Thyroid gland (tissue), 4 donors: ENCODE results near the gene NR5A2. TPM values are rescaled to one million over a fixed set of nuclear protein-coding genes. Genes with fewer than 3 reads are reported as not detected.

Experiments used
- DNase-seq, 2 donors: peaks; one replicate each; pipeline ENCODE4 v3.0.0-alpha.2; 2019
- H3K27ac ChIP-seq, 3 donors: fragments of 200-600 bp; sonication (generic); 1 replicate in 2 of 3; 2 replicates in 1 of 3; pipeline ENCODE4 v1.5.1; 2016 to 2019; ENCODE audit warnings: mild to moderate bottlenecking in 1 of 3, moderate library complexity in 1 of 3
- H3K27me3 ChIP-seq: fragments of 200-600 bp; sonication (generic); one replicate; pipeline ENCODE4 v1.5.1; 2019
- H3K36me3 ChIP-seq, 2 donors: fragments of 200-600 bp; sonication (generic); one replicate each; pipeline ENCODE4 v1.5.1; 2016 to 2019
- H3K4me1 ChIP-seq, 2 donors: fragments of 200-600 bp; sonication (generic); one replicate each; pipeline ENCODE4 v1.5.1; 2017 to 2019
- H3K4me3 ChIP-seq, 3 donors: fragments of 200-600 bp; sonication (generic); replicated peaks in 1 of 3; 1 replicate in 2 of 3; 2 replicates in 1 of 3; pipeline ENCODE4 v1.5.1; 2016; ENCODE audit warnings: mild to moderate bottlenecking in 1 of 3
- H3K9me3 ChIP-seq: fragments of 200-600 bp; sonication (generic); one replicate; pipeline ENCODE4 v1.5.1; 2017
- POLR2A ChIP-seq, 2 donors: fragments of 450-650 bp; IDR thresholded peaks; one replicate each; pipeline ENCODE4 v1.6.1; 2017; ENCODE audit warnings: antibody characterized with exemption in 2 of 2, mild to moderate bottlenecking in 2 of 2, moderate library complexity in 1 of 2
- WGBS, 2 donors: methylation state at CpG; one replicate each; pipeline ENCODE4 v1.1.5; 2017; 5-methylcytosine and 5-hydroxymethylcytosine counted together
- intact Hi-C: fragments of 100-400 bp; cut with DNase I; formaldehyde crosslinking; loops from one replicate; pipeline ENCODE4 v1.15.1; 2023
- total RNA-seq, 4 donors: library from RNA; depleted of rRNA; stranded (reverse); fragments of >200 nt; gene quantifications; one replicate each; pipeline ENCODE4 v1.2.3, GENCODE V29; 2016
- TF ChIP-seq, protein P1 (sequence below), 6 experiments: fragments of 200-600 bp in 3 of 6; fragments of 450-650 bp in 3 of 6; sonication (generic) in 3 of 6; IDR thresholded peaks; one replicate each; pipeline ENCODE4 v1.5.1; 2016 to 2019; ENCODE audit warnings: antibody characterized with exemption in 6 of 6, mild to moderate bottlenecking in 2 of 6, inconsistent platforms in 1 of 6, moderate library complexity in 1 of 6

Gene NR5A2
- total RNA-seq, 4 donors from 2014 or later, result 1.5 to 8.2 (median 3.9) TPM

DNA sequence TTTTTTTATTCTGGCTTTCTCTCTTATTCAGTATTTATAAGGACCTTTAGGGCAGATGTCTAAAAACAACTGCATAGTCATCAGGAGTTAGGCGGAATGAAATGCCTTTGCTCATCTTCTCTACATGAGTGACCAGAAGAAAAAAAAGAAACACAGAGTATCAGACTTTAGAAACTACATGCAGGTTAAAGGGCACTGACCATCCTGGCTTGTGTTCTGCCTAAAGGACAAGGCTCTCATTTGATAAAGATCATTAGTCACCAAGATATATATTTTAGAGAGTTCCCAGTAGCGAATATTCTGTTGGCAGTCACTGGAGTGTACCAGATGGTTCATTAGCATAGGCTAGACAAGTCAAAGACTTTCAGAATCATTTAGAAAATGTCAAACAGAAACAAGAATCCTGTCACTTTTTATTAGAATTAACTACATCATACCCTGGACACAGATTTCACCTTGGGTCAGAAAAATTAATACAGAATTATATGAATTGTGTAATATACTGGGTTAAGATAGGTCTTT lies 145.6 kb downstream of the NR5A2 start:
- no peak for DNase-seq
- 39 to 75% methylated on average over 2 of the region's 2 CpGs for WGBS, 2 donors
- Histone ChIP-seq H3K27me3 (no peaks in the 10 kb centered on the region), H3K27ac (no peak overlapping the region), H3K9me3 (no peaks in the 10 kb centered on the region), H3K36me3 (no peaks in the 10 kb centered on the region), H3K4me3 (no peak overlapping the region), H3K4me1 (no peaks in the 10 kb centered on the region)
- intact Hi-C loops, result no loop called here
- TF ChIP-seq POLR2A (IDR thresholded peaks at IDR 0.05), result no peak
- TF ChIP-seq, protein P1, sequence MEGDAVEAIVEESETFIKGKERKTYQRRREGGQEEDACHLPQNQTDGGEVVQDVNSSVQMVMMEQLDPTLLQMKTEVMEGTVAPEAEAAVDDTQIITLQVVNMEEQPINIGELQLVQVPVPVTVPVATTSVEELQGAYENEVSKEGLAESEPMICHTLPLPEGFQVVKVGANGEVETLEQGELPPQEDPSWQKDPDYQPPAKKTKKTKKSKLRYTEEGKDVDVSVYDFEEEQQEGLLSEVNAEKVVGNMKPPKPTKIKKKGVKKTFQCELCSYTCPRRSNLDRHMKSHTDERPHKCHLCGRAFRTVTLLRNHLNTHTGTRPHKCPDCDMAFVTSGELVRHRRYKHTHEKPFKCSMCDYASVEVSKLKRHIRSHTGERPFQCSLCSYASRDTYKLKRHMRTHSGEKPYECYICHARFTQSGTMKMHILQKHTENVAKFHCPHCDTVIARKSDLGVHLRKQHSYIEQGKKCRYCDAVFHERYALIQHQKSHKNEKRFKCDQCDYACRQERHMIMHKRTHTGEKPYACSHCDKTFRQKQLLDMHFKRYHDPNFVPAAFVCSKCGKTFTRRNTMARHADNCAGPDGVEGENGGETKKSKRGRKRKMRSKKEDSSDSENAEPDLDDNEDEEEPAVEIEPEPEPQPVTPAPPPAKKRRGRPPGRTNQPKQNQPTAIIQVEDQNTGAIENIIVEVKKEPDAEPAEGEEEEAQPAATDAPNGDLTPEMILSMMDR (IDR thresholded peaks at IDR 0.05), result no peak

DNA sequence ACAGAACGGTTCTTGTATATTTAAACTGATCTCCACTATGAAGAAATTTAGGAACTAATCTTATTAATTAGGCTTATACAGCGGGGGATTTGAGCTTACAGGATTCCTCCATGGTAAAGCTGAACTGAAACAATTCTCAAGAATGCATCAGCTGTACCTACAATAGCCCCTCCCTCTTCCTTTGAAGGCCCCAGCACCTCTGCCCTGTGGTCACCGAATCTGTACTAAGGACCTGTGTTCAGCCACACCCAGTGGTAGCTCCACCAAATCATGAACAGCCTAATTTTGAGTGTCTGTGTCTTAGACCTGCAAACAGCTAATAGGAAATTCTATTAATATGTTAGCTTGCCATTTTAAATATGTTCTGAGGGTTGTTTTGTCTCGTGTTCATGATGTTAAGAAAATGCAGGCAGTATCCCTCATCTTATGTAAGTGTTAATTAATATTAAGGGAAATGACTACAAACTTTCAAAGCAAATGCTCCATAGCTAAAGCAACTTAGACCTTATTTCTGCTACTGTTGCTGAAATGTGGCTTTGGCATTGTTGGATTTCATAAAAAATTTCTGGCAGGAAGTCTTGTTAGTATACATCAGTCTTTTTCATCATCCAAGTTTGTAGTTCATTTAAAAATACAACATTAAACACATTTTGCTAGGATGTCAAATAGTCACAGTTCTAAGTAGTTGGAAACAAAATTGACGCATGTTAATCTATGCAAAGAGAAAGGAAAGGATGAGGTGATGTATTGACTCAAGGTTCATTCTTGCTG lies 147.2 kb downstream of the NR5A2 start:
- WGBS, 2 donors, result 89 to 91% methylated on average over 5 of the region's 5 CpGs
- no peaks in the 10 kb centered on the region for H3K36me3 ChIP-seq

DNA sequence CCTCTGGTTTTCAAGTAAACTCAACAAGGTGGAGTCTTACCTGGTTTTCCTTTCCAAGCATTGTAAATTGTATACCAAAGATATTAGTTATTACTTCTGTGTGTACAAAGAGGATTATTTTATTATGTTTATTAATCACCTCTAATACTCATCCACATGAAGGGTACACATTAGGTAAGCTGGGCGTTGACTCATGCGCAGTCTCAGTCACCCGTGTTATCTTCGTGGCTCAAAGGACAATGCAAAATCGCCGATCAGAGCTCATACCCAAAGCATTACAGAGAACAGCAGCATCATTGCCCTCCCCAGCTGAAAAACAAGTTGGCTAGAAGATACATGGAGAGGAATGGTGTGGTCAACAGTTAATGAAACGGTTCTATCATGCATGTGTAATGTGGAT lies 148.7 kb downstream of the NR5A2 start:
- intact Hi-C loops, result no loop called here
- Histone ChIP-seq H3K9me3 (no peaks in the 10 kb centered on the region), H3K4me3 (no peak overlapping the region), H3K36me3 (no peaks in the 10 kb centered on the region), H3K27ac (no peak overlapping the region), H3K4me1 (no peaks in the 10 kb centered on the region), H3K27me3 (no peaks in the 10 kb centered on the region)
- 71 to 88% methylated on average over 7 of the region's 7 CpGs for WGBS, 2 donors
- no peak for TF ChIP-seq POLR2A (IDR thresholded peaks at IDR 0.05)
- TF ChIP-seq, protein P1 (IDR thresholded peaks at IDR 0.05), result no peak
- no peak for DNase-seq

More for the DNA sequence above, 147.2 kb downstream of the NR5A2 start:
- no peak for DNase-seq
- H3K9me3 ChIP-seq, result no peaks in the 10 kb centered on the region
- intact Hi-C loops, result no loop called here
- H3K4me3 ChIP-seq, result no peak overlapping the region
- H3K27ac ChIP-seq, result no peak overlapping the region
- no peak for TF ChIP-seq POLR2A (IDR thresholded peaks at IDR 0.05)
- TF ChIP-seq, protein P1 (IDR thresholded peaks at IDR 0.05), result no peak
- H3K4me1 ChIP-seq, result no peaks in the 10 kb centered on the region
- no peaks in the 10 kb centered on the region for H3K27me3 ChIP-seq

DNA sequence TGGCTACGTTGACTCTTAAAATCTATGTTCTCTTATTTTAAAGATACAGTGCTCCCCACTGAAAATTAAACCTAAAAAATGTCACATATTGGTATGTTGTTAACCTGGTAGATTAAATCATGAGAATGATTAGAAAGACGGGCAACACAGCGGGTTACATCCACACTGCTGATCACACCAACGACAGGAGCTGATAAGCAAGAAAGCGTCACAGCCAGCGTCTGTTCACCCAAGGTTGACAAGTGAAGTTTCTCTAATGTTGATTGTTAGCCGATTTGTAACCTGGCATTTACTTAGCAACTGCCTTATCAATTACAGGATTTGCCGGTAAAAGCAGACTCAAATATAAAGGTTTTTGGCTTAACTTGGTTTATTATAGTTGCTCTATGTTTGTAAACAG lies 149.3 kb downstream of the NR5A2 start:
- Histone ChIP-seq H3K9me3 (no peaks in the 10 kb centered on the region), H3K27me3 (no peaks in the 10 kb centered on the region), H3K4me1 (no peaks in the 10 kb centered on the region), H3K4me3 (no peak overlapping the region), H3K27ac (no peak overlapping the region), H3K36me3 (no peaks in the 10 kb centered on the region)
- intact Hi-C loops, result no loop called here
- no peak for DNase-seq
- TF ChIP-seq, protein P1 (IDR thresholded peaks at IDR 0.05), result no peak
- TF ChIP-seq POLR2A (IDR thresholded peaks at IDR 0.05), result no peak
- WGBS, 2 donors, result 67 to 73% methylated on average over 8 of the region's 8 CpGs

DNA sequence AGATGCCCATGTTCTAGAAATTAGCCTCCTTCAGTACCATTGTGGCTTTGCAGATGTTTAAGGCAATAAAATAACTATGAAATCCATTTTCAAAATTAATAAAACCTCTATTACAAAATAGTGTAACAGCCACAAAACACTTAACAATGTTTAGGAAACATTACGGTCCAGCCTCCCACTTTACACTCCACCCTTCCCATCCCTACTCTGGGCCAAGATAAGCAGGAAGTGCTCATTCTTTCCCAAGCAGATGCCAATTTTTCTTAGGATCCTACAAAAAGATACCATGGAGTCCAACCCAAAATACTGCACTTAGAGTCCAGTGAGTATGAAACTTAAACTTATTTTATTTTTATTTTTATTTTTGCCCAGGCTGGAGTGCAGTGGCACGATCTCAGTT lies 150.8 kb downstream of the NR5A2 start:
- TF ChIP-seq POLR2A (IDR thresholded peaks at IDR 0.05), result no peak
- no peak for DNase-seq
- intact Hi-C loops, result no loop called here
- no peak overlapping the region for H3K27ac ChIP-seq
- no peak overlapping the region for H3K4me3 ChIP-seq
- no peaks in the 10 kb centered on the region for H3K9me3 ChIP-seq
- no peaks in the 10 kb centered on the region for H3K27me3 ChIP-seq
- peaks cover 0 to 2% of the 10 kb centered on the region in 2 donors for H3K4me1 ChIP-seq
- 74 to 83% methylated on average over 2 of the region's 2 CpGs for WGBS, 2 donors
- H3K36me3 ChIP-seq, result no peaks in the 10 kb centered on the region
